Endothelial cell (in vitro differentiated cells): ENCODE measurements around the gene MED13L. TPM values are rescaled to one million over a fixed set of nuclear protein-coding genes. Genes with fewer than 3 reads are reported as not detected.

Source experiments
- DNase-seq: peaks from one replicate; pipeline ENCODE4 v3.0.0; 2021; ENCODE audit warnings: low spot score
- H3K27ac Mint-ChIP-seq: one replicate; pipeline ENCODE4 v1.8.0; 2021; ENCODE audit warnings: mixed read lengths, inconsistent platforms; ENCODE audit not compliant: unreplicated experiment
- H3K27me3 Mint-ChIP-seq: one replicate; pipeline ENCODE4 v1.8.0; 2021; ENCODE audit warnings: mild to moderate bottlenecking, moderate library complexity, mixed read lengths, inconsistent platforms; ENCODE audit not compliant: unreplicated experiment
- H3K36me3 Mint-ChIP-seq: one replicate; pipeline ENCODE4 v1.8.0; 2021; ENCODE audit warnings: mild to moderate bottlenecking, low read depth, mixed read lengths, inconsistent platforms; ENCODE audit not compliant: unreplicated experiment
- H3K4me1 Mint-ChIP-seq: one replicate; pipeline ENCODE4 v1.8.0; 2021; ENCODE audit warnings: mild to moderate bottlenecking, mixed read lengths, inconsistent platforms; ENCODE audit not compliant: unreplicated experiment
- H3K4me3 Mint-ChIP-seq: one replicate; pipeline ENCODE4 v1.8.0; 2021; ENCODE audit warnings: mild to moderate bottlenecking, mixed read lengths, inconsistent platforms; ENCODE audit not compliant: unreplicated experiment
- H3K9me3 Mint-ChIP-seq: one replicate; pipeline ENCODE4 v1.8.0; 2021; ENCODE audit warnings: mixed read lengths, inconsistent platforms; ENCODE audit not compliant: unreplicated experiment
- CTCF ChIP-seq: fragments of 200-600 bp; sonication (generic); IDR thresholded peaks from one replicate; pipeline ENCODE4 v1.5.0; 2021; ENCODE audit warnings: antibody characterized with exemption; ENCODE audit not compliant: unreplicated experiment
- total RNA-seq: library from RNA; stranded (reverse); fragmentation: NEBNext Ultra II Directional; extraction: Animal tissue kit (Norgen Biotek cat#: 25700); gene quantifications from one replicate; pipeline ENCODE4 v1.2.1, GENCODE V29; 2021; ENCODE audit not compliant: unreplicated experiment

MED13L gene
- total RNA-seq, 1 donor from 2014 or later, result 97.0 TPM

GRCh38 chr12:116156614-116157013 is 120.9 kb downstream of the MED13L start:
- H3K9me3 Mint-ChIP-seq, result no peaks in the 10 kb centered on the region
- H3K36me3 Mint-ChIP-seq, result no peaks in the 10 kb centered on the region
- no peak overlapping the region for H3K27ac Mint-ChIP-seq
- H3K4me3 Mint-ChIP-seq, result no peak overlapping the region
- TF ChIP-seq CTCF, result no peak
- H3K27me3 Mint-ChIP-seq, result no peaks in the 10 kb centered on the region
- DNase-seq, result no peak
- peaks cover 34% of the 10 kb centered on the region for H3K4me1 Mint-ChIP-seq

- no peak for DNase-seq
- Mint-ChIP-seq H3K4me1 (peaks cover 35% of the 10 kb centered on the region), H3K9me3 (no peaks in the 10 kb centered on the region), H3K27me3 (no peaks in the 10 kb centered on the region), H3K4me3 (no peak overlapping the region), H3K36me3 (no peaks in the 10 kb centered on the region), H3K27ac (no peak overlapping the region)
- TF ChIP-seq CTCF, result no peak
Observed at GRCh38 chr12:116155383-116155782, 122.1 kb downstream of the MED13L start.

GRCh38 chr12:116153983-116154382 is 123.5 kb downstream of the MED13L start:
- Mint-ChIP-seq H3K36me3 (no peaks in the 10 kb centered on the region), H3K27ac (peak overlapping the region; percentile 92), H3K4me1 (peaks cover 39% of the 10 kb centered on the region), H3K9me3 (no peaks in the 10 kb centered on the region), H3K27me3 (no peaks in the 10 kb centered on the region), H3K4me3 (no peak overlapping the region)
- TF ChIP-seq CTCF, result no peak
- DNase-seq, result no peak

- H3K4me1 Mint-ChIP-seq, result peaks cover 37% of the 10 kb centered on the region
- no peaks in the 10 kb centered on the region for H3K27me3 Mint-ChIP-seq
- no peaks in the 10 kb centered on the region for H3K36me3 Mint-ChIP-seq
- H3K4me3 Mint-ChIP-seq, result no peak overlapping the region
- H3K9me3 Mint-ChIP-seq, result no peaks in the 10 kb centered on the region
- TF ChIP-seq CTCF, result no peak
- peak overlapping the region; percentile 92 for H3K27ac Mint-ChIP-seq
- DNase-seq, result no peak
Observed at GRCh38 chr12:116153113-116153512, 124.4 kb downstream of the MED13L start.

GRCh38 chr12:116152268-116152667 is 125.2 kb downstream of the MED13L start:
- no peaks in the 10 kb centered on the region for H3K27me3 Mint-ChIP-seq
- no peak overlapping the region for H3K4me3 Mint-ChIP-seq
- no peaks in the 10 kb centered on the region for H3K9me3 Mint-ChIP-seq
- H3K36me3 Mint-ChIP-seq, result no peaks in the 10 kb centered on the region
- H3K4me1 Mint-ChIP-seq, result peaks cover 28% of the 10 kb centered on the region
- DNase-seq, result no peak
- no peak for TF ChIP-seq CTCF
- no peak overlapping the region for H3K27ac Mint-ChIP-seq
